ENCODE results near the gene CFAP58. TPM values are rescaled to one million over a fixed set of nuclear protein-coding genes. Genes with fewer than 3 reads are reported as not detected.

Gene CFAP58
- total and polyA plus RNA-seq, 3 experiments from 2014 or later, result 0.07 TPM; not detected in 2

GRCh38 chr10:104317726-104318299 lies 35.8 kb upstream of the CFAP58 start:
- H3K27ac Mint-ChIP-seq, result peak overlapping the region in 3 of 8 donors; percentile 60 to 71 (median 60)
- ChIA-PET CTCF (interaction anchor here (1.1 to 1.5 kb wide), 2 partner anchors 20 to 27 kb away, joined by 3 to 4 read pairs; partner anchors contain the start of gene ITPRIP), POLR2A (no interaction called here)
- Histone ChIP-seq H3K9me3 (ENCODE audit: low read length) (no peaks in the 10 kb centered on the region), H3K27me3 (ENCODE audit: insufficient read depth, low read length, poor library complexity, severe bottlenecking) (no peaks in the 10 kb centered on the region), H3K4me1 (ENCODE audit: insufficient read depth, low read length) (peaks cover 49% of the 10 kb centered on the region), H3K27ac (ENCODE audit: low read depth, low read length) (no peak overlapping the region), H3K4me3 (ENCODE audit: low read length) (no peak overlapping the region), H3K36me3 (ENCODE audit: insufficient read depth, low read length) (peaks cover 22% of the 10 kb centered on the region)
- peaks cover 0 to 2% of the 10 kb centered on the region in 2 donors for H3K27me3 Mint-ChIP-seq
- no peaks in the 10 kb centered on the region for H3K9me3 Mint-ChIP-seq
- no peak overlapping the region for H3K4me3 Mint-ChIP-seq
- peaks cover 0 to 51% (median 4%) of the 10 kb centered on the region in 3 donors for H3K36me3 Mint-ChIP-seq
- no peak for DNase-seq
- peaks cover 46 to 59% (median 53%) of the 10 kb centered on the region in 3 donors for H3K4me1 Mint-ChIP-seq

DNA sequence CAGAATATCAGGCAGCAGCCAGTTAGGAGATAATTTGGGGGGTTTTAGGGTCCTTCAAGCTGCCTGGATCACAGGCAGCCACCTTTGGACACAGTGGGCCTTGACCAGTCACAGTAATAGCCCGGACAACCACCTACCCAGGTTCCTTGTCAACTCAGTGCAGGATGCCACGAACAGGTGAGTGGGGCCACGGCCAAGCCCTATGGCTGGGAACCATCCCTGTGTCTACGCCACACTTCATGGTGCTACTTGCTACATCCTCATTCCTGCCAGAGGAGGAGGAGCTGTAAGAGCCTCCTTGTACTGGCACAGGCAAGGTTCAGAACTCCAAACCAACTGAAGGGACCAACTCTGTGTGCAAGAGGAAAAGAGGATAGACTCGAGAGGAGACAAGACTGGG lies 35.3 kb upstream of the CFAP58 start:
- no peak for DNase-seq
- POLR2A ChIA-PET, result no interaction called here
- H3K4me1 Mint-ChIP-seq, result peaks cover 51 to 59% (median 58%) of the 10 kb centered on the region in 3 donors

DNA sequence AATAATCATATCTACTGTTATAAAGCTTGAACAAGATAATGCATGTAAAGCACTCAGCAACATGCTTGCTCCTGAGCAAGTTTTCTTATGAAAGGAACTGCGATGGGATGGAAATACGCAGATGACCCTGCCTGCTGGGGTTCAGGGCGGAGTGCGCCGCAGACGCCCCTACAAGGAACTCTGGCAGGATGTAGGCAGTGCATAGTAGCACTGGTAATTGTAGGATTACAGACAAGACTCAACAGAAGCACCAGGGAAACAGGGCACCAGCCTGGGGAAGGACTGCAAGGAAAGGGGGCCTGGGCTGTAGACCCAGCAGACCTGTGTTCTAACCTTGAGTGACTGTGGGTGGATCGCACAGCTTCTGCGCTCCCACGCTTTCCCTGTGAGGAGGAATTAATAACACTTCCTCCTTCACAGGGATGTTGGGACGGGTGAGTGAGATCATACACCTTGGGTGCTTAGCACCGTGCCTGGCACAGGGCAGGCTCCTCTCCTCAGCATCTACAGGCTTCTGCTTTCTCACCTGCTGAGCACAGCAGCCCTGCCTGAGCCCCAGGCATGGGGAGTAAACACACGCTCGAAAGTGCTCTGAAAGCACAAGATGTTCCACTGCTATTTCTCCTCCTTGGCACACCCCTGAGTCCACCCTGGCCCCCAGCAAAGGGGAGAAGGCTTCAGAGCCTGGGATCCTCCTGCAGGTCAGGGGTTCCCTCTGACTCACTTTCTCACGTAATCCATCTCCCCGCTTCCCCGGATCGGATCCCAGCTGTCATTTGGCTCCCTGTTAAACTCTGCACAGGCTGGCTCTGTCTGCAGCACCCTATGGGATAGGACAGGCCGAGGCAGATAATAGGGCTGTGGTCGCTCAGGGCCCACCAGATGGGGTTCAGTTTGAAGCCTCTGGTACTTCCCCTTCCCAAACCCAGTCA lies 34.6 kb upstream of the CFAP58 start:
- Mint-ChIP-seq H3K27ac (peak overlapping the region in 4 of 8 donors; percentile 4 to 83 (median 60)), H3K4me1 (peaks cover 59 to 66% (median 65%) of the 10 kb centered on the region in 3 donors)

More for the DNA sequence above, 35.3 kb upstream of the CFAP58 start:
- Histone ChIP-seq H3K27me3 (ENCODE audit: insufficient read depth, low read length, poor library complexity, severe bottlenecking) (no peaks in the 10 kb centered on the region), H3K4me1 (ENCODE audit: insufficient read depth, low read length) (peaks cover 54% of the 10 kb centered on the region), H3K9me3 (ENCODE audit: low read length) (no peaks in the 10 kb centered on the region), H3K4me3 (ENCODE audit: low read length) (no peak overlapping the region), H3K36me3 (ENCODE audit: insufficient read depth, low read length) (peaks cover 17% of the 10 kb centered on the region), H3K27ac (ENCODE audit: low read depth, low read length) (no peak overlapping the region)
- Mint-ChIP-seq H3K36me3 (peaks cover 0 to 46% (median 1%) of the 10 kb centered on the region in 3 donors), H3K4me3 (no peak overlapping the region), H3K9me3 (no peaks in the 10 kb centered on the region), H3K27ac (peak overlapping the region in 2 of 8 donors; percentile 41 to 71), H3K27me3 (peaks cover 0 to 2% of the 10 kb centered on the region in 2 donors)
- CTCF ChIA-PET, result interaction anchor here (1.1 to 1.5 kb wide), 3 partner anchors 20 to 35 kb away, joined by 3 to 4 read pairs (median 4); partner anchors contain the start of genes CFAP58 and ITPRIP

DNA sequence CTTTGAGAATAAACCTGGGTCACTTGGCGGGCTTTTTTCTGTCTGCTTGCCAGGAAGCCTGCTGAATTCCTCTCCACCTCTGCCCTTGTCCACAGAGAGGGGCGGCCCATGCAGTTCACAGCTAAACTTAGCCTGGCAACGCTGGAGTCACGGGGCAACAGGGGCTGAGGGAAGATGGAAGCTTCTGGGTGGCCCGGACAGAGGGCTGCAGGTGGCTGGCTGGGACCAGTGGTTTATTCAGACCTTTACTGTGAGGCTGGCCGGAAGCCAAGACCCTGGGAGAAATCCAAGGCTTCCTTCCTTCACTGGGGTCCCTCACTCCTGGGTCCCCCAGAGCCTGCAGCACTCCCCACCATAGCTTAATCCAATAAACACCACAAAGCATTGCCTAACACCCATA lies 32.4 kb upstream of the CFAP58 start:
- CTCF ChIA-PET, result interaction anchor here (1.5 to 2.8 kb wide), 5 partner anchors 9 to 47 kb away, joined by 4 to 23 read pairs (median 6); partner anchors contain the start of gene CFAP58
- Histone ChIP-seq H3K9me3 (ENCODE audit: low read length) (no peaks in the 10 kb centered on the region), H3K36me3 (ENCODE audit: insufficient read depth, low read length) (no peaks in the 10 kb centered on the region), H3K27ac (ENCODE audit: low read depth, low read length) (no peak overlapping the region), H3K27me3 (ENCODE audit: insufficient read depth, low read length, poor library complexity, severe bottlenecking) (no peaks in the 10 kb centered on the region), H3K4me3 (ENCODE audit: low read length) (no peak overlapping the region), H3K4me1 (ENCODE audit: insufficient read depth, low read length) (peaks cover 83% of the 10 kb centered on the region)
- peak overlapping the region in 4 of 7 donors; percentile 2 to 80 (median 72) for H3K4me3 Mint-ChIP-seq
- peaks cover 79 to 87% (median 87%) of the 10 kb centered on the region in 3 donors for H3K4me1 Mint-ChIP-seq
- DNase-seq, result no peak
- H3K27me3 Mint-ChIP-seq, result peaks cover 0 to 2% of the 10 kb centered on the region in 2 donors
- peaks cover 0 to 26% (median 1%) of the 10 kb centered on the region in 3 donors for H3K36me3 Mint-ChIP-seq
- peak overlapping the region in 7 of 8 donors; percentile 14 to 96 (median 91) for H3K27ac Mint-ChIP-seq
- no peaks in the 10 kb centered on the region for H3K9me3 Mint-ChIP-seq
- POLR2A ChIA-PET, result interaction anchor here (0.5 to 1.6 kb wide), 2 partner anchors 16 to 33 kb away, joined by 4 to 5 read pairs; partner anchors contain the start of gene ITPRIP

More for the DNA sequence above, 34.6 kb upstream of the CFAP58 start:
- H3K27me3 Mint-ChIP-seq, result peaks cover 0 to 2% of the 10 kb centered on the region in 2 donors
- no peak overlapping the region for H3K4me3 Mint-ChIP-seq
- ChIA-PET CTCF (interaction anchor here (1.3 kb wide), 1 partner anchor 34 kb away, joined by 4 read pairs; the partner anchor contains the start of gene CFAP58), POLR2A (interaction anchor here (0.6 kb wide), 1 partner anchor 24 kb away, joined by 7 read pairs; no protein-coding TSS in a partner anchor)
- Histone ChIP-seq H3K4me1 (ENCODE audit: insufficient read depth, low read length) (peaks cover 62% of the 10 kb centered on the region), H3K9me3 (ENCODE audit: low read length) (no peaks in the 10 kb centered on the region), H3K36me3 (ENCODE audit: insufficient read depth, low read length) (peaks cover 10% of the 10 kb centered on the region), H3K27ac (ENCODE audit: low read depth, low read length) (no peak overlapping the region), H3K27me3 (ENCODE audit: insufficient read depth, low read length, poor library complexity, severe bottlenecking) (no peaks in the 10 kb centered on the region), H3K4me3 (ENCODE audit: low read length) (no peak overlapping the region)
- H3K36me3 Mint-ChIP-seq, result peaks cover 0 to 38% (median 0%) of the 10 kb centered on the region in 3 donors
- H3K9me3 Mint-ChIP-seq, result no peaks in the 10 kb centered on the region
- DNase-seq, result no peak

DNA sequence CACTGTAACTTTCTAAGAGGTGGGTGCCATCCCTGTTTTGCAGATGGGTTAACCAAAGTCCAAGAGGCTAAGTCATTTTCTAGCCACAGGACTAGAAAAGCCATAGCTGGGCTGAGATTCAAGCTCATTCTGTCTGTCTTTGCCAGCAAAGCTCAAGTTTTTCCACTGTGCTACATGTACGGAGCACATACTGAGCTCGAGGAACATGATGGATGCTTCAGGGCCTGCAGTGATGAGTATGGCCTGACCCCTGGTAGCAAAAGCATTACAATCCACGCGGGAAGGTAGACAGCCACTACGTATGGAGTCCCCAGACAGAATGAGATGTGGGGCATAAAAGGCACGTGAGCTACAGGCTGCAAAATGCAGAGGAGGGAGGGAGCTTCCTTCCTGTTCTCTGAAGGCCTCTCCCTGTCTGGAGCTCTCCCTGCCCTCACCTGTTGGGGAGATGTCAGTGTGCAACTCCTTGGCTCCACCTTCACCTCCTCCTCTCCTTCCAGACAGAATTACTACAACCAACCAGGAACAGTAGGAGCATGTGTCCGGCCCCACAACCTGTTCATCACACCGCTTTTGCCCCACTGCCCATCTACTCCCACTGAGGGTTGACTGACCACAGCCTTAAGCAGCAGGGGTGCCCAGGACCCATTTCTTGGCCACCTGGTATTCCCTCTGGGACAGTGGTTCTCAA lies 31.8 kb upstream of the CFAP58 start:
- Histone ChIP-seq H3K4me3 (ENCODE audit: low read length) (peak overlapping the region; percentile 25), H3K9me3 (ENCODE audit: low read length) (no peaks in the 10 kb centered on the region)
- CTCF ChIA-PET, result interaction anchor here (1.2 to 2.8 kb wide), 6 partner anchors 9 to 47 kb away, joined by 4 to 23 read pairs (median 6); partner anchors contain the start of genes CFAP58 and ITPRIP

DNA sequence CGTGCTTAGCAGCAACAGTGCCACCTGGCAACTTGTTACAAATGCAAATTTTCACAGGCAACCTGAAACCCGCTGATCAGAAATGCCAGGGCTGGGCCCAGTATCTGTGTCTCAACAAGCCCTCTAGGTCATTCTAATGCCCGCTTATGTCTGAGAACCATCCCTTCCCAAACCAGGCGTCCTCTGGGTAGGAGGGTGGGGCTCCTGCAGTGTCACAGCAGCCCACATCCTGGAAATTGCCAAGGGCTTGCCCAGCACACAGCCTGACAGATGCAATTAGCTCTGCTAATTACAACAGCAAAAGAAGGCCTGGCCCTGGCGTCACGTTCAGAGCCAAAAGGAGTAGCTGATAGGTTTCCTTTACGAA lies 31.2 kb upstream of the CFAP58 start:
- peak overlapping the region; percentile 28 for H3K27ac ChIP-seq (ENCODE audit: low read depth, low read length)
- peak overlapping the region; percentile 25 for H3K4me3 ChIP-seq (ENCODE audit: low read length)
- peaks cover 95% of the 10 kb centered on the region for H3K4me1 ChIP-seq (ENCODE audit: insufficient read depth, low read length)
- Mint-ChIP-seq H3K27ac (peak overlapping the region; percentile 86 to 96 (median 92)), H3K4me3 (peak overlapping the region; percentile 66 to 88 (median 75)), H3K9me3 (no peaks in the 10 kb centered on the region), H3K27me3 (peaks cover 0 to 2% of the 10 kb centered on the region in 2 donors), H3K4me1 (peaks cover 84 to 98% (median 94%) of the 10 kb centered on the region in 3 donors), H3K36me3 (peaks cover 0 to 18% (median 3%) of the 10 kb centered on the region in 3 donors)
- ChIA-PET POLR2A (interaction anchor here (1.6 kb wide), 1 partner anchor 15 kb away, joined by 5 read pairs; the partner anchor contains the start of gene ITPRIP), CTCF (interaction anchor here (1.2 to 2.8 kb wide), 6 partner anchors 10 to 48 kb away, joined by 4 to 23 read pairs (median 6); partner anchors contain the start of genes CFAP58 and ITPRIP)
- DNase-seq, result peak in 1 of 5 donors; percentile 27
- H3K36me3 ChIP-seq (ENCODE audit: insufficient read depth, low read length), result no peaks in the 10 kb centered on the region
- H3K9me3 ChIP-seq (ENCODE audit: low read length), result no peaks in the 10 kb centered on the region
- H3K27me3 ChIP-seq (ENCODE audit: insufficient read depth, low read length, poor library complexity, severe bottlenecking), result no peaks in the 10 kb centered on the region

More for the DNA sequence above, 31.8 kb upstream of the CFAP58 start:
- no peaks in the 10 kb centered on the region for H3K27me3 ChIP-seq (ENCODE audit: insufficient read depth, low read length, poor library complexity, severe bottlenecking)
- no peaks in the 10 kb centered on the region for H3K36me3 ChIP-seq (ENCODE audit: insufficient read depth, low read length)
- POLR2A ChIA-PET, result interaction anchor here (1.6 kb wide), 1 partner anchor 16 kb away, joined by 5 read pairs; the partner anchor contains the start of gene ITPRIP
- Mint-ChIP-seq H3K27me3 (peaks cover 0 to 2% of the 10 kb centered on the region in 2 donors), H3K36me3 (peaks cover 0 to 24% (median 1%) of the 10 kb centered on the region in 3 donors), H3K9me3 (no peaks in the 10 kb centered on the region), H3K4me3 (peak overlapping the region; percentile 48 to 88 (median 70)), H3K4me1 (peaks cover 84 to 93% (median 92%) of the 10 kb centered on the region in 3 donors), H3K27ac (peak overlapping the region; percentile 86 to 96 (median 92))
- peaks cover 90% of the 10 kb centered on the region for H3K4me1 ChIP-seq (ENCODE audit: insufficient read depth, low read length)
- no peak for DNase-seq
- H3K27ac ChIP-seq (ENCODE audit: low read depth, low read length), result peak overlapping the region; percentile 28

- Histone ChIP-seq H3K27ac (ENCODE audit: low read depth, low read length) (peak overlapping the region; percentile 28), H3K4me3 (ENCODE audit: low read length) (no peak overlapping the region), H3K4me1 (ENCODE audit: insufficient read depth, low read length) (peaks cover 97% of the 10 kb centered on the region), H3K9me3 (ENCODE audit: low read length) (no peaks in the 10 kb centered on the region), H3K27me3 (ENCODE audit: insufficient read depth, low read length, poor library complexity, severe bottlenecking) (no peaks in the 10 kb centered on the region), H3K36me3 (ENCODE audit: insufficient read depth, low read length) (no peaks in the 10 kb centered on the region)
- Mint-ChIP-seq H3K27me3 (peaks cover 0 to 2% of the 10 kb centered on the region in 2 donors), H3K27ac (peak overlapping the region; percentile 86 to 96 (median 92)), H3K4me3 (peak overlapping the region; percentile 66 to 88 (median 75)), H3K4me1 (peaks cover 84 to 98% (median 97%) of the 10 kb centered on the region in 3 donors), H3K36me3 (peaks cover 0 to 13% (median 3%) of the 10 kb centered on the region in 3 donors), H3K9me3 (no peaks in the 10 kb centered on the region)
- no peak for DNase-seq
- POLR2A ChIA-PET, result no interaction called here
- CTCF ChIA-PET, result interaction anchor here (1.0 to 2.8 kb wide), 4 partner anchors 10 to 18 kb away, joined by 4 to 23 read pairs (median 5); partner anchors contain the start of gene ITPRIP
Observed at GRCh38 chr10:104323085-104323484, 30.5 kb upstream of the CFAP58 start.
